Measurements from ENCODE around the gene GLP1R. TPM values are rescaled to one million over a fixed set of nuclear protein-coding genes. Genes with fewer than 3 reads are reported as not detected.

The GLP1R gene
- total and polyA plus RNA-seq, 8 donors, result 3.4 to 9.7 (median 5.7) TPM

DNA sequence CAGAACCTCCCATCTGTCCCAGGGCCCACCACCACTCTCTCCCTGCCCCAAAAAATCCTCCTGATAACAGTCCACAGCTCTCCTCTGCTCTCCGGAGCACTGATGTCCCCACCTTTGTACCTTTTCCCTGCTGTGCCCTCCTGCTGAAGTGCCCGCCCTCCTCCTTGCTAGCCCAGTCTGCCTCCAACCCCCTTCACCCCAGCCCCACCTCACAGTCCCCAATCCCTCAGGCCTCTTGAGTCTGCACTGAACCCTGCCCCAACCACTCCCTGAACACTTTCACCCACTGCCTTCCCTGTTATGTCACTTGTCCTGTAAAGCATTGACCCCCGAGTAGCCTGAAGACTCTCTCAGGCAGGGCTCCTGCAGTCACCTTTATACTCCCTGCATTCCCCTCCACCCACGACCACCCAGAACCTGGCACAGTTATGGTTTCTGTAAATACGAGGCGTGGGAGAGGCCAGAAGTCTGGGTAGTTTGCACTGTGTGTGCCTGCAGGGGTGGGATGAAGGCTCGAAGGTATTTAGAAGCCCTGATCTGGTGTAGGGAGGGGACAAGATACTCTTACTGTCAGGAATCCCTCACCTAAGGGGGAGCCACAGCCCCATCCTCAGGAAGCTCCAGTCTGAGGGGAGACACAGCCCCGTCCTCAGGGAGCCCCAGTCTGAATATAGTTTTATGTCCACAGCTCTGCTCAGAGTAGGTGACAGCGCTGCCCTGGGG, 5.4 kb downstream of the GLP1R start:
- H3K27ac ChIP-seq, result peak overlapping the region in 3 of 4 donors; percentile 54 to 84 (median 83)
- ATAC-seq, result peak in 3 of 4 donors; percentile 3 to 10 (median 4)
- peaks cover 0 to 11% (median 6%) of the 10 kb centered on the region in 3 donors for H3K4me1 ChIP-seq

DNA sequence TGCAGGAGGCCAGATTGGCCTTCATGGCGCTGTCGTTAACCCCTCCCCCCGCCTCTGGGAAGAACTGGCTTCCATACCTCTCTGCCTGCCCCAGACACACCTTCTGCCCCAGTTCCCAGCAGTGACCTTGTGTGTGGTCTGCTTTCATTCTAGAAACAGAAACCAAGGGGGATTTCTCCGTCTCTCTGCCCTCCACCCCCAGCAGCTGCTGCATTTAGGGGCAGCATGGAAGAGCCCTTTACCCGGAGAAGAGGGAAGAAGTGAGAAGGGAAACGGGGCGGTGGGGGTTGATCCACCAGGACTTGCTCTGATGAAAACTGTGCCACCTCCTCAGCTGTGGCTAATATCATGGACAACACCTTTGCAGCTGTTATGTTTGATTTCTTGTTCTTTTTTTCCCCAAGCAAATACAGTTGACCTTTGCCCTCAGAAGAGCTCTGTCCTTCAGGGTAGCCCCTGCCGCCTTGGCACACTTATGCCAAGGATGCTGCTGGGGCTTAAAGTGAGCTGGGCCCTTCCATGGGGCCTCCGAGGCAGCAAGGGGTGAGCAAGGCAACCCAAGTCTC, 6.1 kb downstream of the GLP1R start:
- WGBS, 2 donors, result 33 to 35% methylated on average over 9 of the region's 9 CpGs
- Histone ChIP-seq H3K9me3 (no peaks in the 10 kb centered on the region), H3K36me3 (no peaks in the 10 kb centered on the region), H3K4me3 (peak overlapping the region in 2 of 4 donors; percentile 7 to 16), H3K4me1 (peaks cover 0 to 11% (median 6%) of the 10 kb centered on the region in 3 donors), H3K27ac (peak overlapping the region; percentile 54 to 84 (median 81)), H3K27me3 (no peaks in the 10 kb centered on the region)
- no peak for FAIRE-seq
- peak in 5 of 6 donors; percentile 74 to 90 (median 82) for DNase-seq
- ATAC-seq, result peak; percentile 85 to 93 (median 88)
- intact Hi-C loops (cut with DNase I), result no loop called here
- TF ChIP-seq, protein P1, sequence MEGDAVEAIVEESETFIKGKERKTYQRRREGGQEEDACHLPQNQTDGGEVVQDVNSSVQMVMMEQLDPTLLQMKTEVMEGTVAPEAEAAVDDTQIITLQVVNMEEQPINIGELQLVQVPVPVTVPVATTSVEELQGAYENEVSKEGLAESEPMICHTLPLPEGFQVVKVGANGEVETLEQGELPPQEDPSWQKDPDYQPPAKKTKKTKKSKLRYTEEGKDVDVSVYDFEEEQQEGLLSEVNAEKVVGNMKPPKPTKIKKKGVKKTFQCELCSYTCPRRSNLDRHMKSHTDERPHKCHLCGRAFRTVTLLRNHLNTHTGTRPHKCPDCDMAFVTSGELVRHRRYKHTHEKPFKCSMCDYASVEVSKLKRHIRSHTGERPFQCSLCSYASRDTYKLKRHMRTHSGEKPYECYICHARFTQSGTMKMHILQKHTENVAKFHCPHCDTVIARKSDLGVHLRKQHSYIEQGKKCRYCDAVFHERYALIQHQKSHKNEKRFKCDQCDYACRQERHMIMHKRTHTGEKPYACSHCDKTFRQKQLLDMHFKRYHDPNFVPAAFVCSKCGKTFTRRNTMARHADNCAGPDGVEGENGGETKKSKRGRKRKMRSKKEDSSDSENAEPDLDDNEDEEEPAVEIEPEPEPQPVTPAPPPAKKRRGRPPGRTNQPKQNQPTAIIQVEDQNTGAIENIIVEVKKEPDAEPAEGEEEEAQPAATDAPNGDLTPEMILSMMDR (IDR thresholded peaks at IDR 0.05), result no peak

More for the DNA sequence above, 5.4 kb downstream of the GLP1R start:
- no peaks in the 10 kb centered on the region for H3K27me3 ChIP-seq
- H3K4me3 ChIP-seq, result peak overlapping the region in 1 of 4 donors; percentile 7
- FAIRE-seq (no peak), DNase-seq (no peak)
- no peaks in the 10 kb centered on the region for H3K9me3 ChIP-seq
- H3K36me3 ChIP-seq, result no peaks in the 10 kb centered on the region
- intact Hi-C loops (cut with DNase I), result no loop called here
- TF ChIP-seq, protein P1 (IDR thresholded peaks at IDR 0.05), result no peak
- WGBS, 2 donors, result 38 to 44% methylated on average over 9 of the region's 9 CpGs

DNA sequence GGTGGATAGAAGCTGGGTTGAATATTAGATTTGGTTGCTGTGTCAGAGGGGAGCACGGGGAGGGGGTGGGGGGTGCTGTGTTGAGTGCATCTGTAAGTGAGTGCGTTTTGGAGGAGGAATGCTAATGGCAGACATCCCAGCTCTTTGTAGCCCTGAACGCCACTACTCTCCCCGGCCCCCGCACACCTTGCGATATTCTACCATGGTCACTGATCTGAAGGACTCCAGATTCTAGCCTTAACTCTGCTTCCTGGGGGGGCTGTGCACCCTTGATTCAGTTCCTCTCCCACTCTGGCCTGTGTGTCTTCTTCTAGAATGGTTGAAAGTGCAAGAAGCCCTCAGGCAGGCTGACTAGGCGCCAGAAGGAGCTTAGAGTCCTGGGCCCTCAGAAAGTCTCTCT, 7.1 kb downstream of the GLP1R start:
- no peaks in the 10 kb centered on the region for H3K9me3 ChIP-seq
- DNase-seq, result no peak
- no peaks in the 10 kb centered on the region for H3K36me3 ChIP-seq
- WGBS, 2 donors, result 89 to 95% methylated on average over 7 of the region's 7 CpGs
- H3K27me3 ChIP-seq, result no peaks in the 10 kb centered on the region
- no peak for ATAC-seq
- FAIRE-seq, result no peak
- no peak overlapping the region for H3K4me3 ChIP-seq
- no peak overlapping the region for H3K27ac ChIP-seq
- TF ChIP-seq, protein P1 (IDR thresholded peaks at IDR 0.05), result no peak
- intact Hi-C loops (cut with DNase I), result no loop called here
- peaks cover 0 to 11% (median 6%) of the 10 kb centered on the region in 3 donors for H3K4me1 ChIP-seq

DNA sequence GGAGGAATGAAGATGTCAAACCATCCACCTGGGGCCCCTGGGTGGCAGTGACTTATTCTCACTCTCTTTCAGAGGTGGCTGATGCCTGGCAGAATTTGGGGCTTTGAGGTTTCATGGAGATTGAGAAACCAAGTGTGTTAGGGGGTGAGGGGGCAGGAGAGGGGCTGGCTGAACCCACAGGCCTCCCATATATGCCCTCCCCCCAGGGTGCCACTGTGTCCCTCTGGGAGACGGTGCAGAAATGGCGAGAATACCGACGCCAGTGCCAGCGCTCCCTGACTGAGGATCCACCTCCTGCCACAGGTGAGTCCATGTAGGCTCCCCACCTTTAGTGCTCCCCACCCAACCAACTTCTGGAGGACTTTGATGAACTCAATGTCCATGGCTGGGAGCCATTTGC, 7.6 kb downstream of the GLP1R start:
- WGBS, 2 donors, result 98% methylated on average over 5 of the region's 5 CpGs
- Histone ChIP-seq H3K36me3 (no peaks in the 10 kb centered on the region), H3K4me1 (peaks cover 0 to 6% (median 6%) of the 10 kb centered on the region in 3 donors), H3K27me3 (no peaks in the 10 kb centered on the region), H3K9me3 (no peaks in the 10 kb centered on the region), H3K27ac (no peak overlapping the region), H3K4me3 (no peak overlapping the region)
- TF ChIP-seq, protein P1 (IDR thresholded peaks at IDR 0.05), result no peak
- no peak for ATAC-seq
- no peak for DNase-seq
- intact Hi-C loops (cut with DNase I), result no loop called here
- FAIRE-seq, result no peak

DNA sequence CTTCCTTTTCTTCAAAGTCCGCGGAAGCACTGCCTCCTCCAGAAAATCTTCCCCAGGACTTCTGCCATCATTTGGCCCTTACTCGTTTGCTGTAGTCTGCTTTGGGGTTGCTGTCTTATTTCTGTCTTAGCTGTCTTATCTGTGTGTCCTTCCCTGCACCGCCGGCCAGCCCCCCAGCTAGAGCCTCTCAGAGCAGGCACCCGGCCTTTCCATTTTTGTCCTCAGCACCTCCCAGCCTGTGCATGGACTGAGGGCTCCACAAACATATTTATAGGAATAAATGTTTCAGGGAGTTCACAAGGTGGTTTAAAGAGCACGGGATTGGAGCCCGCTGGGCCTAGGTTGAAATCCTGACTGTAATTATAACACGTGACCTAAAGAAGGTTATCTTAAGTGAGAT, 8.1 kb downstream of the GLP1R start:
- TF ChIP-seq, protein P1 (IDR thresholded peaks at IDR 0.05), result no peak
- intact Hi-C loops (cut with DNase I), result no loop called here
- Histone ChIP-seq H3K9me3 (no peaks in the 10 kb centered on the region), H3K27me3 (no peaks in the 10 kb centered on the region), H3K36me3 (no peaks in the 10 kb centered on the region), H3K4me3 (no peak overlapping the region), H3K27ac (no peak overlapping the region), H3K4me1 (peaks cover 0 to 6% (median 5%) of the 10 kb centered on the region in 3 donors)
- FAIRE-seq (no peak), DNase-seq (no peak), ATAC-seq (no peak)
- 88 to 93% methylated on average over 9 of the region's 9 CpGs for WGBS, 2 donors
